ENCODE measurements around the gene DCD.

- no peak for TF ChIP-seq CTCF (IDR thresholded peaks at IDR 0.05; ENCODE audit: borderline replicate concordance, extremely low read depth, low read length, poor library complexity, severe bottlenecking)
- TF ChIP-seq EZH2 (IDR thresholded peaks at IDR 0.05; ENCODE audit: borderline replicate concordance, low read depth, low read length, severe bottlenecking) = no peak
Measured at GRCh38 chr12:54697851-54698250, 49.7 kb upstream of the DCD start.
